Osteoblast (primary cell): Measurements from ENCODE around the gene THOC2. TPM values are rescaled to one million over a fixed set of nuclear protein-coding genes. Genes with fewer than 3 reads are reported as not detected.
"Not testable (repeated sequence)": the region's sequence is repeated elsewhere in the genome, so short reads cannot be mapped to it uniquely, and the experiment has no call there.

Source experiments
- DNase-seq: peaks from one replicate; pipeline ENCODE4 v3.0.0; 2011; ENCODE audit warnings: low spot score, mixed read lengths; ENCODE audit not compliant: insufficient read length; ENCODE audit errors: missing footprints
- H2AFZ ChIP-seq: 2 replicates; pipeline ENCODE4 v1.6.0; 2011; ENCODE audit warnings: mild to moderate bottlenecking, low read length
- H3K27ac ChIP-seq: 2 replicates; pipeline ENCODE4 v1.5.1; 2011; ENCODE audit warnings: mild to moderate bottlenecking, low read depth, low read length, moderate library complexity
- H3K27me3 ChIP-seq: 2 replicates; pipeline ENCODE4 v1.6.0; 2012; ENCODE audit warnings: mild to moderate bottlenecking, control low read depth, inconsistent platforms, low read length, moderate library complexity; ENCODE audit not compliant: insufficient read depth
- H3K36me3 ChIP-seq: 2 replicates; pipeline ENCODE4 v1.5.1; 2011; ENCODE audit warnings: mild to moderate bottlenecking, low read length, control low read depth, moderate library complexity; ENCODE audit not compliant: insufficient read depth
- H3K4me1 ChIP-seq: 2 replicates; pipeline ENCODE4 v1.5.1; 2011; ENCODE audit warnings: mild to moderate bottlenecking, low read length, control low read depth, moderate library complexity; ENCODE audit not compliant: insufficient read depth
- H3K4me2 ChIP-seq: 2 replicates; pipeline ENCODE4 v1.6.0; 2011; ENCODE audit warnings: mild to moderate bottlenecking, low read length; ENCODE audit not compliant: insufficient read depth
- H3K4me3 ChIP-seq: fragments of 200-600 bp; sonication (generic); 3 replicates; pipeline ENCODE4 v1.5.1; 2012; ENCODE audit warnings: mild to moderate bottlenecking, low read length, inconsistent platforms; ENCODE audit not compliant: insufficient read depth
- H3K79me2 ChIP-seq: 2 replicates; pipeline ENCODE4 v1.6.0; 2012; ENCODE audit warnings: mild to moderate bottlenecking, low read length, control low read depth, inconsistent platforms; ENCODE audit not compliant: insufficient read depth
- H3K9me3 ChIP-seq: 2 replicates; pipeline ENCODE4 v1.5.1; 2011; ENCODE audit warnings: low read depth, low read length, control low read depth
- H4K20me1 ChIP-seq: 2 replicates; pipeline ENCODE4 v1.6.0; 2012; ENCODE audit warnings: mild to moderate bottlenecking, low read length, control low read depth; ENCODE audit not compliant: insufficient read depth
- CTCF ChIP-seq: IDR thresholded peaks from 2 replicates; pipeline ENCODE4 v1.5.1; 2011; ENCODE audit warnings: mild to moderate bottlenecking, low read depth, low read length, moderate library complexity; ENCODE audit errors: extremely low read depth
- total RNA-seq: library from RNA; depleted of rRNA; stranded (reverse); fragments of >200 nt; gene quantifications from 2 replicates; pipeline ENCODE4 v1.2.3, GENCODE V29; 2012

Gene THOC2
- total RNA-seq, 1 donor: 71.7 TPM

- H3K79me2 ChIP-seq: no peaks in the 10 kb centered on the region
- H3K27ac ChIP-seq: no peak overlapping the region
- no peaks in the 10 kb centered on the region for H3K27me3 ChIP-seq
- no peaks in the 10 kb centered on the region for H4K20me1 ChIP-seq
- no peak overlapping the region for H3K4me3 ChIP-seq
- no peak for TF ChIP-seq CTCF
- DNase-seq: peak; percentile 51
- H3K36me3 ChIP-seq: no peaks in the 10 kb centered on the region
- H2AFZ ChIP-seq: no peak overlapping the region
- no peaks in the 10 kb centered on the region for H3K9me3 ChIP-seq
- no peaks in the 10 kb centered on the region for H3K4me1 ChIP-seq
- H3K4me2 ChIP-seq: no peak overlapping the region
Observed at GRCh38 chrX:123580792-123581191, 152.1 kb downstream of the THOC2 start.

GRCh38 chrX:123574027-123574426 is 158.8 kb downstream of the THOC2 start:
- H4K20me1 ChIP-seq, H3K4me3 ChIP-seq, H3K9me3 ChIP-seq, H3K27me3 ChIP-seq, H3K79me2 ChIP-seq, H2AFZ ChIP-seq, H3K27ac ChIP-seq, H3K4me2 ChIP-seq, H3K4me1 ChIP-seq, H3K36me3 ChIP-seq, DNase-seq: not testable (repeated sequence)

- Histone ChIP-seq H3K79me2 (no peaks in the 10 kb centered on the region), H2AFZ (no peak overlapping the region), H3K36me3 (no peaks in the 10 kb centered on the region), H3K4me1 (no peaks in the 10 kb centered on the region), H4K20me1 (no peaks in the 10 kb centered on the region), H3K27me3 (no peaks in the 10 kb centered on the region), H3K4me3 (no peak overlapping the region), H3K4me2 (no peak overlapping the region), H3K27ac (no peak overlapping the region), H3K9me3 (peaks cover 3% of the 10 kb centered on the region)
- DNase-seq: no peak
- no peak for TF ChIP-seq CTCF
Observed at GRCh38 chrX:123570011-123570590, 162.8 kb downstream of the THOC2 start.

- TF ChIP-seq CTCF: no peak
- Histone ChIP-seq H3K4me2 (no peak overlapping the region), H3K36me3 (no peaks in the 10 kb centered on the region), H3K27ac (no peak overlapping the region), H2AFZ (no peak overlapping the region), H3K4me1 (no peaks in the 10 kb centered on the region), H3K27me3 (no peaks in the 10 kb centered on the region), H3K9me3 (peaks cover 3% of the 10 kb centered on the region), H4K20me1 (no peaks in the 10 kb centered on the region), H3K79me2 (no peaks in the 10 kb centered on the region), H3K4me3 (no peak overlapping the region)
- DNase-seq: no peak
Observed at GRCh38 chrX:123563167-123563566, 169.7 kb downstream of the THOC2 start.
